Uterus (tissue), 2 donors: ENCODE data around the gene C1orf159.

Source experiments
- POLR2A ChIP-seq, 2 donors: fragments of 450-650 bp; IDR thresholded peaks; one replicate each; pipeline ENCODE4 v1.6.1; 2016; ENCODE audit warnings: antibody characterized with exemption in 2 of 2, mild to moderate bottlenecking in 1 of 2, moderate library complexity in 1 of 2
- TF ChIP-seq, protein P1 (sequence below), 4 experiments: fragments of 200-600 bp in 2 of 4; fragments of 450-650 bp in 2 of 4; sonication (generic) in 2 of 4; IDR thresholded peaks; one replicate each; pipeline ENCODE4 v1.5.1; 2016 to 2019; ENCODE audit warnings: antibody characterized with exemption in 4 of 4, mild to moderate bottlenecking in 2 of 4, moderate library complexity in 1 of 4

GRCh38 chr1:1052003-1052840 lies 63.7 kb downstream of the C1orf159 start:
- TF ChIP-seq, protein P1, sequence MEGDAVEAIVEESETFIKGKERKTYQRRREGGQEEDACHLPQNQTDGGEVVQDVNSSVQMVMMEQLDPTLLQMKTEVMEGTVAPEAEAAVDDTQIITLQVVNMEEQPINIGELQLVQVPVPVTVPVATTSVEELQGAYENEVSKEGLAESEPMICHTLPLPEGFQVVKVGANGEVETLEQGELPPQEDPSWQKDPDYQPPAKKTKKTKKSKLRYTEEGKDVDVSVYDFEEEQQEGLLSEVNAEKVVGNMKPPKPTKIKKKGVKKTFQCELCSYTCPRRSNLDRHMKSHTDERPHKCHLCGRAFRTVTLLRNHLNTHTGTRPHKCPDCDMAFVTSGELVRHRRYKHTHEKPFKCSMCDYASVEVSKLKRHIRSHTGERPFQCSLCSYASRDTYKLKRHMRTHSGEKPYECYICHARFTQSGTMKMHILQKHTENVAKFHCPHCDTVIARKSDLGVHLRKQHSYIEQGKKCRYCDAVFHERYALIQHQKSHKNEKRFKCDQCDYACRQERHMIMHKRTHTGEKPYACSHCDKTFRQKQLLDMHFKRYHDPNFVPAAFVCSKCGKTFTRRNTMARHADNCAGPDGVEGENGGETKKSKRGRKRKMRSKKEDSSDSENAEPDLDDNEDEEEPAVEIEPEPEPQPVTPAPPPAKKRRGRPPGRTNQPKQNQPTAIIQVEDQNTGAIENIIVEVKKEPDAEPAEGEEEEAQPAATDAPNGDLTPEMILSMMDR (IDR thresholded peaks at IDR 0.05), result no peak
- no peak for TF ChIP-seq POLR2A (IDR thresholded peaks at IDR 0.05)
